Stimulated activated CD4-positive, alpha-beta T cell treated with anti-CD3 and anti-CD28 coated beads, Interleukin-12 subunit alpha, Interleukin-12 subunit beta, amount 100 ng/mL, for 4 hours (primary cell): ENCODE measurements around the gene EMP3.
A peak's percentile ranks its signal among the peaks of the same experiment; 100 is the strongest.
"Not testable (repeated sequence)": the region's sequence is repeated elsewhere in the genome, so short reads cannot be mapped to it uniquely, and the experiment has no call there.

Experiments
- DNase-seq: peaks from one replicate; pipeline ENCODE4 v3.0.0-alpha.2; 2020

EMP3 gene

GRCh38 chr19:48348737-48349136, 23.4 kb downstream of the EMP3 start:
- DNase-seq, result no peak

DNA sequence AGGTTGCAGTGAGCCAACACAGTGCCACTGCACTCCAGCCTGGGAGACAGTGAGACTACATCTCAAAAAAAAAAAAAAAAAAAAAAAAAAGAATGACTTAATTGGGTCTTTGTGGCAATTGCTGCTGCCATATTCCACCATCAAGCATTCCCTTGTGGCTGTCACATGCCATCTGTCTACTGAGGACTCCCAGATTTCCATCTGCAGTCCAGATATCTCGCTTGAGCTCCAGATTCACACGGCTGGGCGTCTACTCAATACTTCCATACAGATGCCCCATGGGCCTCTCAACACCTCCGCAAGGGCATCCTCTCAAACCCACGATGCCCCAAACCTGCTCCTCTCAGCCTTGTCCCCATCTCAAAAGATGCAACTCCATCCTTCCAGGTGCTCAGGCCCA, 25.5 kb downstream of the EMP3 start:
- no peak for DNase-seq

DNA sequence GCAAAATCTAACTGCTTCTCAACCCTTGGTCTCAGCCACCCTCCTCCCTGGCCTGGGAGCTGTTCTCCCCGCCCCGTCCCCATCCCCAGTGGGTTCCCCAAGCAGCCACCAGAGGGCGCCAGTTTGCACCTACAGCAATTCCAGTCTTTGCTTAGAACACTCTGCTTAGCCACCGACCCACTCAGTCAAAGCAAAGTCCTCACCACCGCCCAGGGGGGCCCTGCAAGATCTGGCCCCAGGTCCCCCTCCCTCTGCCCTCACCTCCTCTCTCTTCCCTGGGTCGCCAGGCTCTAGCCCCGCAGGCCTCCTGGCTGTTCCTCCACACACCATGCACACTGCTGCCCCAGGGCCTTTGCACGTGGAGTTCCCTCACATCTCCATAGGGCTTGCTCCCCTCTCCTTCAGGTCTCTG, 26.0 kb downstream of the EMP3 start:
- peak; percentile 80 for DNase-seq

GRCh38 chr19:48353677-48354076, 28.3 kb downstream of the EMP3 start:
- no peak for DNase-seq

DNA sequence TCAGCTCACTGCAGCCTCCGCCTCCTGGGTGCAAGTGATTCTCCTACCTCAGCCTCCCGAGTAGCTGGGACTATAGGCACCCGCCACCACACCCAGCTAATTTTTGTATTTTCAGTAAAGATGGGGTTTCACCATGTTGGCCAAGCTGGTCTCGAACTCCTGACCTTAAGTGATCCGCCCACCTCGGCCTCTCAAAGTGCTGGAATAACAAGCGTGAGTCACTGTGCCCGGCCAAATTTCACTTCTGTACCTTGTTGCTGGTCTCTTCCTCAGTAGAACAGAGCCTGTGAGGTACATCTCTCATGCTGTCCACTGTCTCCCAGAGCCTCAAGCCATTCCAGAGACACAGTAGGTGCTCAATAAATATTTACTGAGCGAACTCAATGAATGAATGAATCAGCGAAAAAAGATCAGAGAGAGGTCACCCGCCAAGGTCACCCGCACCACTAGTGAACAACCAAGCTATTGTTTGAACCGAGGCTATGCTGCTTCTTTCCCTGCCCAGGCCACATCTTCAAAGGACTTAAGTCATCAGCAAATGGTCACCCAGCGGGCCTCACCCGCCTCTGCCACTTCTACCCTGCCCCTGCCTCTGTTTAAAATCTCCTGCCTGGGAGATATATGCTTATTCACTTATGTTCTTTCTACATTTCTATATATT, 29.1 kb downstream of the EMP3 start:
- no peak for DNase-seq

- DNase-seq, result no peak
Measured at GRCh38 chr19:48355365-48355954, 30.1 kb downstream of the EMP3 start.

GRCh38 chr19:48359123-48359522, 33.8 kb downstream of the EMP3 start:
- no peak for DNase-seq

DNA sequence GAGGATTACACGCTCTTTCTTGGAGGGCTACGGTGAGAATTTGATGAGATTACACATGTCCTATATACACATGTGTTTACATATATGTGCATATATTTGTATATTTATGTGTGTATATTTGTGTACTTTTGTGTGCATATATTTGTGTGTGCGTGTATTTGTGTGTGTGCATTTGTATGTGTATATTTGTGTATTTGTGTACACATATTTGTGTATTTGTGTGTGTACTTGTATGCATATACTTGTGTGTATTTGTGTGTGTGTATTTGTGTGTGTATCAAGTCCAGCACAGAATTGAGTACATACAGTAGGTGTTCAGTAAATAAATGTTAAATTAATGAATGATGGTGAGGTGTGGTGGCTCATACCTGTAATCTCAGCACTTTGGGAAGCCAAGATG, 36.6 kb downstream of the EMP3 start:
- DNase-seq, result no peak

- peak; percentile 86 for DNase-seq
Measured at GRCh38 chr19:48362716-48363499, 37.6 kb downstream of the EMP3 start.

GRCh38 chr19:48363500-48363809, 38.1 kb downstream of the EMP3 start:
- DNase-seq, result peak; percentile 25

DNA sequence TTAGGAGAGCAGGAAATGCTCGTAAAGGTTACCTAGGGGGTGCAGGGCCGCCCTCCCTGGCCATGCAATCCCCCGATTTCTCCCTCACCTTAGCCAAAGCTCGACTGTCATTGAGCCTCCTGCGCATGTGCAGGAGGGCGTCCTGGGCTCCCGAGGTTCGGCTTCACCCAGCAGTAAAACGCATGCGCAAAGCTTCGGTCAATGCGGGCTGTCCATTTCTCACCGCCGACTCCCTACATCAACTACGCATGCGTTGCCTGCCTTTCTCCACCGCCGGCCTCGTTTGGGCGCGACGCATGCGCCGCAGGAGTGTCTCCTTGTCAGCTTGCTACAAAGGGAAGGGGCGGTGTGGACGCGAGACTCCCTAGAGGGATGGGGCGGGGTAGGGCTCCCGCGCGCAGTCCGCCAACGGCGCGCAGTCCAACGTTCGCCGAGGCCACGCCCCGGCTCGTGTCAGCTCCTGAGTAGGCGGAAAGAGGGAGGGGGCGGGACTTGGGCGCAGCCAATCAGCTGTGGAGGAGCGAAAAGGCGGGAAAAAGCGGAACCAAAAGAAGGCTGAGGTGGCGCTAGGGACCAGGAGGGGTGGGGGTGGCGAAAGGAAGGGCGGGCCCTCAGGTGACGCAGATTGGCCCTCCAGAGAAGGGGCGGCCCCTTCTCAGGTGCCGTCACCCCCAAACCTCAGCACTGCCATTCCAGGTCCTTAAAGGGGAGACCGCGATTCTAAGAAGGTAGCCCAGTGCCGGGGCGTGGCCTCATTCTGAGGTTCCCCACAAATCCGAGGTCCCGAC, 38.7 kb downstream of the EMP3 start, which contains the start of the genes SYNGR4 and TMEM143:
Gene SYNGR4, plus strand, starts transcription at position 558 of the 788 bp plus-strand sequence. CDS start 1,476 bp downstream, outside the sequence.
Gene TMEM143, minus strand, starts transcription at position 131 of the 788 bp plus-strand sequence. Its CDS starts 20 bp downstream, at position 111.
- DNase-seq, result peak; percentile 94

- DNase-seq, result no peak
Measured at GRCh38 chr19:48364598-48365348, 39.4 kb downstream of the EMP3 start.

- no peak for DNase-seq
Measured at GRCh38 chr19:48365602-48366001, 40.2 kb downstream of the EMP3 start.

GRCh38 chr19:48367855-48368254, 42.5 kb downstream of the EMP3 start:
- no peak for DNase-seq

GRCh38 chr19:48368936-48369335, 43.6 kb downstream of the EMP3 start:
- DNase-seq, result no peak

- no peak for DNase-seq
Measured at GRCh38 chr19:48370955-48371354, 45.6 kb downstream of the EMP3 start.

GRCh38 chr19:48371367-48371766, 46.0 kb downstream of the EMP3 start:
- DNase-seq, result no peak

GRCh38 chr19:48371771-48372170, 46.4 kb downstream of the EMP3 start:
- DNase-seq, result not testable (repeated sequence)

DNA sequence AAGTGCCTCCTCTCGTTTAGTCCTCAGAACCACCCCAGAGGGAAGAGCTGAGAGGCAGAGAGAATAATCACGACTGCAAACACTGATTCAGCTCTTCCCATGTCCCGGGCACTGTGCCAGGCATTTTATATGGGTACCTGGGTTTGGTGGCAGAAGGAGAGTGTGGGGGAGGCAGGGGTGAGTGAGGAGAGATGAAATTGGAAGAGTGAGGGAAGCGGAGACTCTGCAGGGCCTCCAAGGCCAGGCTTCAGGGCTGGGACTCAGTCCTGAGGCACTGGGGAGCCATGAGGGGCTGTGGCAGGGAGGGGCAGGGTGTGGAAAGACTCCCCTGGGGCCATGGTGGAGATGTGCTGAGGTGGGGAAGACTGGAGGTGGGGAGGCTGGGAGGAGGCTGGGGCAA, 47.6 kb downstream of the EMP3 start:
- DNase-seq, result no peak

- no peak for DNase-seq
Measured at GRCh38 chr19:48373567-48373966, 48.2 kb downstream of the EMP3 start.

- no peak for DNase-seq
Measured at GRCh38 chr19:48378194-48378570, 52.8 kb downstream of the EMP3 start.

DNA sequence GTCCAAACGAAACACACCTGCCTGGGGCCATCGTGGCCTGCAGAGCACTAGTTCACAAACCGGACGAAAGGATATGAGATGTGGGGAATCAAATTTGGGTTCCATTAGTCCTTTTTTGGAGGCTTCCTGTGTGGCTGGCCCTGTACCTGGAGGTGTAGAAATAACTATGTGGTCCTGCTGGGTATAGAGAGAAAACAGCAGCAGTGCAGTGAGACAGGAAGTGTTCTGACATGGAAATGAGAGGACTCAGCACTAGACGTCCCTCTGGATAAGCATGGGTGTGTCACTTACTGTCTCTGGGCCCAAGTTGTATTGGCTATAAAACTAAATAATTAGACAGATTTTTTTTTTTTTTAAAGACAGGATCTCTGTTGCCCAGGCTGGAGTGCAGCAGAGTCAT, 53.7 kb downstream of the EMP3 start:
- no peak for DNase-seq
